Endodermal cell (in vitro differentiated cells): ENCODE data around the gene ZDHHC11. TPM values are rescaled to one million over a fixed set of nuclear protein-coding genes. Genes with fewer than 3 reads are reported as not detected.

Experiments used
- DNase-seq: peaks from one replicate; pipeline ENCODE4 v3.0.0-alpha.2; 2017
- H3K27ac ChIP-seq: 2 replicates; pipeline ENCODE4 v1.5.1; 2013; ENCODE audit warnings: mild to moderate bottlenecking, low read depth, low read length, moderate library complexity
- H3K27me3 ChIP-seq: 2 replicates; pipeline ENCODE4 v1.6.1; 2013; ENCODE audit warnings: mild to moderate bottlenecking, low read length, moderate library complexity; ENCODE audit not compliant: insufficient read depth, control insufficient read depth, poor library complexity, severe bottlenecking
- H3K36me3 ChIP-seq: 2 replicates; pipeline ENCODE4 v1.7.0; 2013; ENCODE audit warnings: mild to moderate bottlenecking, low read length, moderate library complexity; ENCODE audit not compliant: control insufficient read depth, insufficient read depth
- H3K4me1 ChIP-seq: one replicate; pipeline ENCODE4 v1.7.0; 2013; ENCODE audit warnings: low read length; ENCODE audit not compliant: control insufficient read depth, insufficient read depth
- H3K4me3 ChIP-seq: 2 replicates; pipeline ENCODE4 v1.5.1; 2013; ENCODE audit warnings: mild to moderate bottlenecking, low read length, moderate library complexity
- H3K9ac ChIP-seq: 2 replicates; pipeline ENCODE4 v1.6.1; 2013; ENCODE audit warnings: mild to moderate bottlenecking, low read length, moderate library complexity; ENCODE audit not compliant: poor library complexity, severe bottlenecking; ENCODE audit errors: extremely low read depth
- H3K9me3 ChIP-seq: 2 replicates; pipeline ENCODE4 v1.6.1; 2013; ENCODE audit warnings: mild to moderate bottlenecking, low read length, moderate library complexity; ENCODE audit not compliant: control insufficient read depth
- H3K27ac Mint-ChIP-seq: 2 replicates; pipeline ENCODE4 v1.8.0; 2020; ENCODE audit warnings: mixed read lengths
- H3K27me3 Mint-ChIP-seq: 2 replicates; pipeline ENCODE4 v1.8.0; 2021; ENCODE audit warnings: mild to moderate bottlenecking, mixed read lengths; ENCODE audit not compliant: insufficient read depth
- H3K36me3 Mint-ChIP-seq: 2 replicates; pipeline ENCODE4 v1.8.0; 2020; ENCODE audit warnings: low read depth, mixed read lengths
- H3K4me1 Mint-ChIP-seq: 2 replicates; pipeline ENCODE4 v1.8.0; 2020; ENCODE audit warnings: mixed read lengths
- H3K4me3 Mint-ChIP-seq: 2 replicates; pipeline ENCODE4 v1.8.0; 2020; ENCODE audit warnings: mild to moderate bottlenecking, moderate library complexity, mixed read lengths
- H3K9me3 Mint-ChIP-seq: 2 replicates; pipeline ENCODE4 v1.8.0; 2020; ENCODE audit warnings: mild to moderate bottlenecking, mixed read lengths
- CTCF ChIP-seq: fragments of 200-600 bp; sonication (generic); conservative IDR thresholded peaks from 2 replicates; pipeline ENCODE4 v1.5.0; 2021; ENCODE audit warnings: antibody characterized with exemption, mild to moderate bottlenecking
- WGBS, 2 experiments: methylation state at CpG; one replicate each; pipeline versions ENCODE4 v1.1.5 to v1.1.7; 2013; ENCODE audit warnings: missing lambda C conversion rate in 2 of 2, mixed read lengths in 1 of 2; ENCODE audit not compliant: insufficient coverage in 1 of 2, insufficient read length in 1 of 2; 5-methylcytosine and 5-hydroxymethylcytosine counted together
- total RNA-seq, 2 donors: library from RNA; stranded (reverse); fragmentation: NEBNext Ultra II Directional in 1 of 2; extraction: Animal tissue kit (Norgen Biotek cat#: 25700) in 1 of 2; gene quantifications; 2 replicates in 1 of 2; 3 replicates in 1 of 2; pipeline ENCODE4 v1.2.1, GENCODE V29; 2021

Gene ZDHHC11
- total RNA-seq, 2 donors from 2014 or later, result 10.6 to 28.9 TPM

- no peak overlapping the region for H3K27ac ChIP-seq
- no peak overlapping the region for H3K9ac ChIP-seq
- H3K27me3 ChIP-seq, result no peaks in the 10 kb centered on the region
- H3K36me3 ChIP-seq, result peaks cover 83% of the 10 kb centered on the region
- WGBS, 2 experiments, result 96% methylated on average over 9 to 10 of the region's 10 CpGs
- no peaks in the 10 kb centered on the region for H3K27me3 Mint-ChIP-seq
- H3K36me3 Mint-ChIP-seq, result peaks cover 61% of the 10 kb centered on the region
- H3K4me1 ChIP-seq, result no peaks in the 10 kb centered on the region
- no peaks in the 10 kb centered on the region for H3K4me1 Mint-ChIP-seq
- H3K9me3 Mint-ChIP-seq, result no peaks in the 10 kb centered on the region
- no peak overlapping the region for H3K4me3 ChIP-seq
- no peaks in the 10 kb centered on the region for H3K9me3 ChIP-seq
- no peak overlapping the region for H3K4me3 Mint-ChIP-seq
- DNase-seq, result no peak
- TF ChIP-seq CTCF, result no peak
- peak overlapping the region; percentile 64 for H3K27ac Mint-ChIP-seq
Observed at GRCh38 chr5:865771-866170, 15.0 kb upstream of the ZDHHC11 start.

DNA sequence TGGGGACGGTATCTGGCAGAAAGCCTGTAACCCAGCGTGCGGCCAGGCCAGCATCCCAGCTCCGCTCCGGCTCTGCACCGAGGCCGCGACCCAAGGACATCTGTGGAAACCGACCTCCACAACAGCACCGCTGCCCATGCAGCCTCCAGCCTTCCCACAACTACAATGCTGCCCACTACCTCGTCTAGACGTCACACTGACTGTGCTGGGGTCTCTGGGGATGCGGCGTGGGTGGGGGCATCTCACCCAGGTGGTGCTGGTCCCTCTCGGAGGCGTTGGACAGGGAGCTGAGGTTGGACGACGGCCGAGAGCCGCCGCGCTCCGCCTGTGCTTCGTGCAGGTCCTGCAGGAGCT lies 14.4 kb upstream of the ZDHHC11 start:
- no peaks in the 10 kb centered on the region for H3K9me3 ChIP-seq
- no peak overlapping the region for H3K9ac ChIP-seq
- H3K27me3 ChIP-seq, result no peaks in the 10 kb centered on the region
- H3K4me3 ChIP-seq, result no peak overlapping the region
- no peak for TF ChIP-seq CTCF
- no peaks in the 10 kb centered on the region for H3K4me1 ChIP-seq
- Mint-ChIP-seq H3K36me3 (peaks cover 59% of the 10 kb centered on the region), H3K4me1 (no peaks in the 10 kb centered on the region), H3K27ac (no peak overlapping the region), H3K27me3 (no peaks in the 10 kb centered on the region), H3K4me3 (no peak overlapping the region), H3K9me3 (no peaks in the 10 kb centered on the region)
- DNase-seq, result no peak
- 97% methylated on average over 19 to 24 of the region's 24 CpGs for WGBS, 2 experiments
- H3K36me3 ChIP-seq, result peaks cover 77% of the 10 kb centered on the region
- H3K27ac ChIP-seq, result no peak overlapping the region

GRCh38 chr5:864492-865167 lies 13.8 kb upstream of the ZDHHC11 start:
- Histone ChIP-seq H3K9ac (no peak overlapping the region), H3K4me1 (no peaks in the 10 kb centered on the region), H3K36me3 (peaks cover 72% of the 10 kb centered on the region), H3K27ac (no peak overlapping the region), H3K27me3 (no peaks in the 10 kb centered on the region), H3K4me3 (no peak overlapping the region), H3K9me3 (no peaks in the 10 kb centered on the region)
- no peak for TF ChIP-seq CTCF
- no peak for DNase-seq
- Mint-ChIP-seq H3K27me3 (no peaks in the 10 kb centered on the region), H3K36me3 (peaks cover 55% of the 10 kb centered on the region), H3K4me3 (no peak overlapping the region), H3K27ac (no peak overlapping the region), H3K4me1 (no peaks in the 10 kb centered on the region), H3K9me3 (no peaks in the 10 kb centered on the region)
- 92 to 99% methylated on average over 15 of the region's 15 CpGs for WGBS, 2 experiments
